ENCODE measurements around the gene ZNF391. TPM values are rescaled to one million over a fixed set of nuclear protein-coding genes. Genes with fewer than 3 reads are reported as not detected.
"Not testable (repeated sequence)": the region's sequence is repeated elsewhere in the genome, so short reads cannot be mapped to it uniquely, and the experiment has no call there.

The ZNF391 gene
- total RNA-seq, 1 donor from 2014 or later = 7.2 TPM

DNA sequence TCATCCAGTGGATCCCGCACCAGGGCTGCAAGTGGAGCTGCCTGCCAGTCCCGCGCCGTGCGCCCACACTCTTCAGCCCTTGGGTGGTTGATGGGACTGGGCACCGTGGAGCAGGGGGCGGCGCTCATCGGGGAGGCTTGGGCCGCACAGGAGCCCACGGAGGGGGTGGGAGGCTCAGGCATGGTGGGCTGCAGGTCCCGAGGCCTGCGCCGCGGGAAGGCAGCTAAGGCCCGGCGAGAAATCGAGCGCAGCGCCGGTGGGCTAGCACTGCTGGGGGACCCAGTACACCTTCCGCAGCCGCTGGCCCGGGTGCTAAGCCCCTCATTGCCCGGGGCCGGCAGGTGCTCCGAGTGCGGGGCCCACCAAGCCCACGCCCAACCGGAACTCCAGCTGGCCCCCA, 7.6 kb upstream of the ZNF391 start:
- H4K20me1 ChIP-seq (ENCODE audit: insufficient read depth, low read length); H3K27me3 ChIP-seq (ENCODE audit: insufficient read depth, low read length); H3K79me2 ChIP-seq (ENCODE audit: insufficient read depth, low read length); H3K4me3 Mint-ChIP-seq (ENCODE audit: unreplicated experiment); H3K9me3 ChIP-seq (ENCODE audit: insufficient read depth, low read depth, low read length); FAIRE-seq; H3K27ac ChIP-seq (ENCODE audit: low read depth, low read length); H3K4me3 ChIP-seq (ENCODE audit: insufficient read depth, low read depth, low read length); H3K9ac ChIP-seq (ENCODE audit: low read length); H3K4me1 ChIP-seq (ENCODE audit: insufficient read depth, low read length); H2AFZ ChIP-seq (ENCODE audit: low read depth, low read length); H3K27ac Mint-ChIP-seq (ENCODE audit: unreplicated experiment); H3K36me3 ChIP-seq (ENCODE audit: insufficient read depth, low read length); H3K4me1 Mint-ChIP-seq (ENCODE audit: low read depth, unreplicated experiment); DNase-seq (ENCODE audit: low read depth); H3K4me2 ChIP-seq (ENCODE audit: low read length); H3K36me3 Mint-ChIP-seq (ENCODE audit: low read depth, unreplicated experiment); H3K27me3 Mint-ChIP-seq (ENCODE audit: low read depth, unreplicated experiment): not testable (repeated sequence)
- H3K9me3 Mint-ChIP-seq (ENCODE audit: unreplicated experiment) = peaks cover 13% of the 10 kb centered on the region

DNA sequence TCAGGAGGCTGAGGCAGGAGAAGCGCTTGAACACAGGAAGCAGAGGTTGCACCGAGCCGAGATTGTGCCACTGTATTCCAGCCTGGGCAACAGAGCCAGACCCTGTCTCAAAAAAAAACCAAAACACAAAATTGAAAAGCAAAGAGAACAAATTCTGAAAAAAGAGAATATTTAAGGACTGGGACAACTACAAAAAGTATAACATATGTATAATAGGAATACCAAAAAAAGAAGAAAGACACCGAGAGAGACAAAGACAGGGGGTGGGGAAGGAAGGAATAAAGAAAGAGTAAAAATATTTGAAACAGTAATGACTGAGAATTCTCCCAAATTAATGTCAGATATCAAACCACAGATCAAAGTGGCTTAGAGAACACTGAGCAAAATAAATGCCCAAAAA, 5.5 kb upstream of the ZNF391 start:
- Histone ChIP-seq H3K9me3 (ENCODE audit: insufficient read depth, low read depth, low read length) (no peaks in the 10 kb centered on the region), H3K4me1 (ENCODE audit: insufficient read depth, low read length) (no peaks in the 10 kb centered on the region), H3K27ac (ENCODE audit: low read depth, low read length) (no peak overlapping the region), H3K4me2 (ENCODE audit: low read length) (no peak overlapping the region), H2AFZ (ENCODE audit: low read depth, low read length) (no peak overlapping the region), H3K27me3 (ENCODE audit: insufficient read depth, low read length) (no peaks in the 10 kb centered on the region), H3K9ac (ENCODE audit: low read length) (no peak overlapping the region), H3K4me3 (ENCODE audit: insufficient read depth, low read depth, low read length) (no peak overlapping the region), H3K36me3 (ENCODE audit: insufficient read depth, low read length) (no peaks in the 10 kb centered on the region), H4K20me1 (ENCODE audit: insufficient read depth, low read length) (no peaks in the 10 kb centered on the region), H3K79me2 (ENCODE audit: insufficient read depth, low read length) (no peaks in the 10 kb centered on the region)
- Mint-ChIP-seq H3K27me3 (ENCODE audit: low read depth, unreplicated experiment) (peaks cover 4% of the 10 kb centered on the region), H3K4me3 (ENCODE audit: unreplicated experiment) (no peak overlapping the region), H3K27ac (ENCODE audit: unreplicated experiment) (no peak overlapping the region), H3K36me3 (ENCODE audit: low read depth, unreplicated experiment) (peaks cover 9% of the 10 kb centered on the region), H3K4me1 (ENCODE audit: low read depth, unreplicated experiment) (no peaks in the 10 kb centered on the region), H3K9me3 (ENCODE audit: unreplicated experiment) (peaks cover 13% of the 10 kb centered on the region)
- no peak for FAIRE-seq
- no peak for DNase-seq (ENCODE audit: low read depth)
- TF ChIP-seq, protein P1, sequence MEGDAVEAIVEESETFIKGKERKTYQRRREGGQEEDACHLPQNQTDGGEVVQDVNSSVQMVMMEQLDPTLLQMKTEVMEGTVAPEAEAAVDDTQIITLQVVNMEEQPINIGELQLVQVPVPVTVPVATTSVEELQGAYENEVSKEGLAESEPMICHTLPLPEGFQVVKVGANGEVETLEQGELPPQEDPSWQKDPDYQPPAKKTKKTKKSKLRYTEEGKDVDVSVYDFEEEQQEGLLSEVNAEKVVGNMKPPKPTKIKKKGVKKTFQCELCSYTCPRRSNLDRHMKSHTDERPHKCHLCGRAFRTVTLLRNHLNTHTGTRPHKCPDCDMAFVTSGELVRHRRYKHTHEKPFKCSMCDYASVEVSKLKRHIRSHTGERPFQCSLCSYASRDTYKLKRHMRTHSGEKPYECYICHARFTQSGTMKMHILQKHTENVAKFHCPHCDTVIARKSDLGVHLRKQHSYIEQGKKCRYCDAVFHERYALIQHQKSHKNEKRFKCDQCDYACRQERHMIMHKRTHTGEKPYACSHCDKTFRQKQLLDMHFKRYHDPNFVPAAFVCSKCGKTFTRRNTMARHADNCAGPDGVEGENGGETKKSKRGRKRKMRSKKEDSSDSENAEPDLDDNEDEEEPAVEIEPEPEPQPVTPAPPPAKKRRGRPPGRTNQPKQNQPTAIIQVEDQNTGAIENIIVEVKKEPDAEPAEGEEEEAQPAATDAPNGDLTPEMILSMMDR (IDR thresholded peaks at IDR 0.05; ENCODE audit: insufficient read depth, low read depth, low read length) = no peak
- TF ChIP-seq EZH2 (IDR thresholded peaks at IDR 0.05; ENCODE audit: insufficient read depth, low read length) = no peak

DNA sequence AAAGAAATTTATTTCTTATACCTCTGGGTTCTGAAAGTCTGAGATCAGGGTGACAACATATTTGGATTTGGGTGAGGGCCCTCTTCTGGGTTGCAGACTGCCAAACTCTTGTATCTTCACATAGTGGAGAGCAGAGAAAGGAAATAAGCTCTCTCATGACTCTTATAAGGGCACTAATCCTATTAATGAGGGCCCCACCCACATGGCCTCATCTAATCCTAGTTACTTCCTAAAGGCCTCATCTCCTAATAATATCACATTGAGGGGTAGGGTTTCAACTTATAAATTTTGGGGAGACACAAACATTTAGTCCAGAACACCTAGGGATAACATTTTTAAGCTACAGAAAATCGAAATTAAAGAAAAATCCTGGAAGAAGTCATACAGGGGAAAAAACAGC, 5.1 kb upstream of the ZNF391 start:
- Histone ChIP-seq H3K4me3 (ENCODE audit: insufficient read depth, low read depth, low read length) (no peak overlapping the region), H4K20me1 (ENCODE audit: insufficient read depth, low read length) (no peaks in the 10 kb centered on the region), H3K9me3 (ENCODE audit: insufficient read depth, low read depth, low read length) (no peaks in the 10 kb centered on the region), H3K27ac (ENCODE audit: low read depth, low read length) (no peak overlapping the region), H3K4me2 (ENCODE audit: low read length) (no peak overlapping the region), H3K36me3 (ENCODE audit: insufficient read depth, low read length) (no peaks in the 10 kb centered on the region), H3K27me3 (ENCODE audit: insufficient read depth, low read length) (no peaks in the 10 kb centered on the region), H2AFZ (ENCODE audit: low read depth, low read length) (no peak overlapping the region), H3K79me2 (ENCODE audit: insufficient read depth, low read length) (no peaks in the 10 kb centered on the region), H3K4me1 (ENCODE audit: insufficient read depth, low read length) (no peaks in the 10 kb centered on the region), H3K9ac (ENCODE audit: low read length) (no peak overlapping the region)
- Mint-ChIP-seq H3K9me3 (ENCODE audit: unreplicated experiment) (peaks cover 13% of the 10 kb centered on the region), H3K4me3 (ENCODE audit: unreplicated experiment) (no peak overlapping the region), H3K27ac (ENCODE audit: unreplicated experiment) (no peak overlapping the region), H3K27me3 (ENCODE audit: low read depth, unreplicated experiment) (peaks cover 4% of the 10 kb centered on the region), H3K36me3 (ENCODE audit: low read depth, unreplicated experiment) (peaks cover 9% of the 10 kb centered on the region), H3K4me1 (ENCODE audit: low read depth, unreplicated experiment) (no peaks in the 10 kb centered on the region)
- DNase-seq (ENCODE audit: low read depth) (no peak), FAIRE-seq (no peak)
- TF ChIP-seq, protein P1 (IDR thresholded peaks at IDR 0.05; ENCODE audit: insufficient read depth, low read depth, low read length) = no peak
- no peak for TF ChIP-seq EZH2 (IDR thresholded peaks at IDR 0.05; ENCODE audit: insufficient read depth, low read length)

Measured in astrocyte (in vitro differentiated cells and primary cell).